ENCODE data around the gene NPAS2.

- TF ChIP-seq EZH2 (IDR thresholded peaks at IDR 0.05; ENCODE audit: borderline replicate concordance, low read length) (no peak), CTCF (conservative IDR thresholded peaks at IDR 0.05 in 1 of 2, IDR thresholded peaks at IDR 0.05 in 1 of 2; ENCODE audit: extremely low read depth in 1 of 2, insufficient read depth in 1 of 2, low read depth in 1 of 2, low read length in 2 of 2) (no peak)
These were observed 2.5 kb upstream of the NPAS2 start for GRCh38 chr2:100817388-100817985.

Data from mammary epithelial cell (primary cell).